ENCODE results near the gene PLCZ1.
"Not testable (repeated sequence)": the region's sequence is repeated elsewhere in the genome, so short reads cannot be mapped to it uniquely, and the experiment has no call there.

Gene PLCZ1

DNA sequence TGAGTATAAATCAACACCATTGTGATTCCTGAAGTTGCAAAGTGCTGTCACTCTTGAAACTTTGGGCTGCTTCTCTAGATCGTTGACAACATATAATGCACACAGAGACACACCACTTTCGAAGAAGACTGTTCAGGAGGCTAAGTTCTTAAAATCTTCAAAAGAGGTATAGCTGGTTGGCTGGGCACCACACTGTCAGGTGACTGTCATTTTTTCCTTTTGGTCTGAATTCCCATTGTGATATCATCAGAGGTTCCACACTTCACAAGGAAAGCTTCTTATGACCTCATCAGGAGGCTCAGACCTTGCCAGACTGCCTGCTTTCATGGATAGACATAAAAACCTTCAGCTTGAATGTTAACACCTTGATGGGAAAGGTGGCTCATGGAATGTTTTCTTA lies at the start of gene PLCZ1, which contains the start of gene CAPZA3:
PLCZ1 (minus strand) TSS at position 194 of the 400 bp plus-strand sequence. CDS start 641 bp downstream, outside the sequence.
CAPZA3 (plus strand) TSS at position 301 of the 400 bp plus-strand sequence. CDS start 150 bp downstream, outside the sequence.
- in situ Hi-C loops (cut with MboI; ENCODE audit: low sequenced_read_pairs): no loop called here
- no peaks in the 10 kb centered on the region for H3K27me3 ChIP-seq (ENCODE audit: low read depth)
- H3K4me3 ChIP-seq: no peak within 1 kb of the TSS
- no peak for DNase-seq (ENCODE audit: low spot score in 2 of 2)
- no peaks in the 10 kb centered on the region for H3K4me1 ChIP-seq
- peaks cover 2% of the 10 kb centered on the region; the same call in 1 of the 2 replicates for H3K9me3 ChIP-seq
- H3K36me3 ChIP-seq (replicated peaks): no peaks in the 10 kb centered on the region

DNA sequence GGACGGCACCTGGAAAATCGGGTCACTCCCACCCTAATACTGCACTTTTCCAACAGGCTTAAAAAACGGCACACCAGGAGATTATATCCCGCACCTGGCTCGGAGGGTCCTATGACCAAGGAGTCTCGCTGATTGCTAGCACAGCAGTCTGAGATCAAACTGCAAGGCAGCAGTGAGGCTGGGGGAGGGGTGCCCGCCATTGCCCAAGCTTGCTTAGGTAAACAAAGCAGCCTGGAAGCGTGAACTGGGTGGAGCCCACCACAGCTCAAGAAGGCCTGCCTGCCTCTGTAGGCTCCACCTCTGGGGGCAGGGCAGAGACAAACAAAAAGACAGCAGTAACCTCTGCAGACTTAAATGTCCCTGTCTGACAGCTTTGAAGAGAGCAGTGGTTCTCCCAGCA lies 47.7 kb upstream of the PLCZ1 start:
- H3K36me3 ChIP-seq (replicated peaks); H3K27me3 ChIP-seq (ENCODE audit: low read depth); H3K9me3 ChIP-seq; H3K4me1 ChIP-seq; H3K4me3 ChIP-seq; in situ Hi-C loops (cut with MboI; ENCODE audit: low sequenced_read_pairs): not testable (repeated sequence)
- DNase-seq (ENCODE audit: low spot score in 2 of 2): peak in 1 of 2 experiments; percentile 13

- no peaks in the 10 kb centered on the region for H3K36me3 ChIP-seq (replicated peaks)
- H3K27me3 ChIP-seq (ENCODE audit: low read depth): no peaks in the 10 kb centered on the region
- H3K4me3 ChIP-seq: no peak overlapping the region
- H3K9me3 ChIP-seq: no peaks in the 10 kb centered on the region; the same call in 1 of the 2 replicates
- no peaks in the 10 kb centered on the region for H3K4me1 ChIP-seq
- in situ Hi-C loops (cut with MboI; ENCODE audit: low sequenced_read_pairs): no loop called here
- DNase-seq (ENCODE audit: low spot score in 2 of 2): no peak
Measured at GRCh38 chr12:18782827-18783226, 45.0 kb upstream of the PLCZ1 start.

DNA sequence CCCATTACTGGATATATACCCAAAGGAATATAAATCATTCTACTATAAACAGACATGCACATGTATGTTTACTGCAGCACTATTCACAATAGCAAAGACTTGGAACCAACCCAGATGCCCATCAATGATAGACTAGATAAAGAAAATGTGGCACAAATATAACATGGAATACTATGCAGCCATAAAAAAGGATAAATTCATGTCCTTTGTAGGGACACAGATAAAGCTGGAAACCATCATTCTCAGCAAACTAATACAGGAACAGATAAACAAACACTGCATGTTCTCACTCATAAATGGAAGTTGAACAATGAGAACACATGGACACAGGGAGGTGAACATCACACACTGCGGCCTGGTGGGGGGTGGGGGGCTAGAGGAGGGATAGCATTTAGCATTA lies 28.7 kb upstream of the PLCZ1 start:
- H3K27me3 ChIP-seq (ENCODE audit: low read depth); H3K4me1 ChIP-seq; in situ Hi-C loops (cut with MboI; ENCODE audit: low sequenced_read_pairs); H3K4me3 ChIP-seq; H3K36me3 ChIP-seq (replicated peaks); H3K9me3 ChIP-seq; DNase-seq (ENCODE audit: low spot score in 2 of 2): not testable (repeated sequence)

DNA sequence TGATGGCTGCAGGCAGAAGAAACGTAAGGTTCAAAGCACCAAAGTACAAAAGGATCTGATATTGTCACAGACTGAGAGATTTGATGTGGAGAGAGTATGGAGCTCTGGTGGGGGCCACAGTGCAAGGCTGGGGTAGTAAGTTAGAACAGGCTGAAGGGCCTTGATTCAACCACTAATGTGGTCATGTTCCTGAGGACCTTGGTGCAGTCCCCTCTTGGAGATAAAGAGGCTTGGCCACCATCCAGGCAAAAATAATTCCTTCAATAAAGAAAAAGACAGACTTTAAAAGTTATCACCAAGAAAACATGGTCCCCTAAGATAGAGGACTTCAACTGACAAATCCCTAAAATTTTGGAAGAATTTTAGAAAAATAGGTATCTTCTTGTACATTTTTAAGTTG lies 17.5 kb upstream of the PLCZ1 start:
- H3K36me3 ChIP-seq (replicated peaks): no peaks in the 10 kb centered on the region
- no peaks in the 10 kb centered on the region for H3K27me3 ChIP-seq (ENCODE audit: low read depth)
- H3K4me1 ChIP-seq: no peaks in the 10 kb centered on the region
- no peak for DNase-seq (ENCODE audit: low spot score in 2 of 2)
- H3K4me3 ChIP-seq: no peak overlapping the region
- no peaks in the 10 kb centered on the region for H3K9me3 ChIP-seq
- in situ Hi-C loops (cut with MboI; ENCODE audit: low sequenced_read_pairs): no loop called here

- in situ Hi-C loops (cut with MboI; ENCODE audit: low sequenced_read_pairs): no loop called here
- Histone ChIP-seq H3K4me1 (no peaks in the 10 kb centered on the region), H3K9me3 (no peaks in the 10 kb centered on the region), H3K36me3 (replicated peaks) (no peaks in the 10 kb centered on the region), H3K4me3 (no peak overlapping the region), H3K27me3 (ENCODE audit: low read depth) (no peaks in the 10 kb centered on the region)
- DNase-seq (ENCODE audit: low spot score in 2 of 2): no peak
Measured at GRCh38 chr12:18754124-18754707, 16.4 kb upstream of the PLCZ1 start.

DNA sequence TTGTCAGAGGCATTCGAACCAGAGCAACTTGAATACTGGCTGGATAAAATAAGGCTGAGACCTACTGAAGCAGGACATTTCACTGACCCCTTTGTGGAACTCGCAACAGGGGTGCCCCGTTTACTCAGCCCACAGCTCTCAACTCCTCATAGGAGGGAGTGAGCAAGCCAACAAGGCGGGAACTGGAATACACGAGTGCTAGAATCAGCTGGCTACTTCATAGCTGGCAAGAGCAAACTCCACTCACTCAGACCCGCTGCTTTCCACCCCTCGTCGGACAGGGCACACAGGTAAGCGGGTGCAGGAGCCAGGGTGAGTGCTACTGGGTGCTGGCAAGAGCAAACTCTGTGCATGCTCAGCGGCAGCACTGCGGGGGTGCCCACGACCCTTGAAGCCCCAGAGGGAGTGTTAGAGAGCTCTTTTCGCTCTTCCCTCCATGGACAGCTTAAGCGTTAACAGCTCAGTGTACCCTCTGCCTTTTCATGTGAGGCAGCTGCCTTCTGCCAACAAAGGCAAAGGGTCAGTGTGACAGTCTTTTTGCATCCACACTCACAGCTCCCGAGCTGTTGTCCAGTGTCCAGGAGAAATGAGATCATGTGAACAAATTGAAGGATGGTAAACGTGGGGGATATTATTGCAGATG lies 15.8 kb upstream of the PLCZ1 start:
- in situ Hi-C loops (cut with MboI; ENCODE audit: low sequenced_read_pairs): no loop called here
- no peaks in the 10 kb centered on the region for H3K9me3 ChIP-seq
- DNase-seq (ENCODE audit: low spot score in 2 of 2): no peak
- H3K4me1 ChIP-seq: no peaks in the 10 kb centered on the region
- no peaks in the 10 kb centered on the region for H3K27me3 ChIP-seq (ENCODE audit: low read depth)
- H3K4me3 ChIP-seq: no peak overlapping the region
- H3K36me3 ChIP-seq (replicated peaks): no peaks in the 10 kb centered on the region

GRCh38 chr12:18752947-18753346 lies 15.1 kb upstream of the PLCZ1 start:
- in situ Hi-C loops (cut with MboI; ENCODE audit: low sequenced_read_pairs): no loop called here
- H3K9me3 ChIP-seq: no peaks in the 10 kb centered on the region
- peaks cover 3% of the 10 kb centered on the region for H3K4me1 ChIP-seq
- DNase-seq (ENCODE audit: low spot score in 2 of 2): no peak
- H3K4me3 ChIP-seq: no peak overlapping the region
- no peaks in the 10 kb centered on the region for H3K36me3 ChIP-seq (replicated peaks)
- H3K27me3 ChIP-seq (ENCODE audit: low read depth): no peaks in the 10 kb centered on the region

DNA sequence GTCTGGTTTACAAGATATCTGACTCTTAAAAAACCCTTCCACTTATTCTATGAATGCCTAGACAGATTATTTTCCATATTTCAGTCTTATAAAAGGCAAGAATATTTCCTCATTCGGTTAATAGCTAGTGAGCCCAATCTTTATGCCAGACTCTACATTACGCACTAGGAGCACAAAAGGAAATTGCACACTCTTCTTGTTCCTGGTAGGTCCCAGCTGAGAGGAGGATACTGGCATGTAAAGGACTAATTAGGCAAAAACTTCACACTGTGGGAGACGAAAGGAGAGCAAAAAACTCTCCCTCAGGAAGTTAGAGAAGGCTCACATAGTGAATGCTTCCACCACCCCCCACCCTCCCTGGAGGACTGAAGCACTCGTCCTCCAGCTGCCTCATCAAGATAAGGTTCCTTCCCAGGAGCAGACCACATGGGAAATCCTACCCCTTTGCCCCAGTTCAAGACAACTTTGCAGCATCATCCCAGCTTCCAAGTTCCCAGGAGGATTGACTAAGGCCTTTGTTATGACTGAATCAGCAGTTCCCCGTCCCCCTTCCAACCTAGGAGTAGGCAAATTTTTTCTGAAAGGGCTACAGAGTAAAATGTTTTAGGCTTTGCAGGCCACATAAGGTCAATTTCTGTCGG lies 14.6 kb upstream of the PLCZ1 start:
- H3K4me3 ChIP-seq: no peak overlapping the region
- H3K27me3 ChIP-seq (ENCODE audit: low read depth): no peaks in the 10 kb centered on the region
- in situ Hi-C loops (cut with MboI; ENCODE audit: low sequenced_read_pairs): no loop called here
- peaks cover 9% of the 10 kb centered on the region for H3K4me1 ChIP-seq
- peak in 1 of 2 experiments; percentile 11 for DNase-seq (ENCODE audit: low spot score in 2 of 2)
- H3K9me3 ChIP-seq: no peaks in the 10 kb centered on the region
- H3K36me3 ChIP-seq (replicated peaks): no peaks in the 10 kb centered on the region

DNA sequence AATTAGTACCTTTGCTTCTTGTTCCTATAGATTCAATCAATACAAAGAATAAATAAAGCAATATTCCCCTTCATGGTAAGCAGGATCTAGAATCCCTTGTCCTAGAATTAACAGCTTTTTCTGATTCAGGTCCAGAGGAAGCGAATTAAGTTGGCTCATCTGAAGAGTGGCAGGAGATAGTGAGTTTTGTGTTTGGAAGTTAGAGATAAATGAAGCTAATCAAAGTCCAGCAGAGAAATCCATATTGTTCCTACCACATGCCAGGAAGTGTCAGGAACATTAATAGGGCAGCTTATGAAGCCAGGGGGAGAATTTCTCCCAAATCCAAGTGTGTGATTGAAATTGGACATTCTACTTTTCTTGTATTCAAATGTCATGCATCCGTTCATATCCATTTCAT lies 14.1 kb upstream of the PLCZ1 start:
- DNase-seq (ENCODE audit: low spot score in 2 of 2): no peak
- Histone ChIP-seq H3K4me3 (no peak overlapping the region), H3K4me1 (peaks cover 9% of the 10 kb centered on the region), H3K9me3 (no peaks in the 10 kb centered on the region), H3K27me3 (ENCODE audit: low read depth) (no peaks in the 10 kb centered on the region), H3K36me3 (replicated peaks) (no peaks in the 10 kb centered on the region)
- in situ Hi-C loops (cut with MboI; ENCODE audit: low sequenced_read_pairs): no loop called here

GRCh38 chr12:18750085-18750484 lies 12.3 kb upstream of the PLCZ1 start:
- in situ Hi-C loops (cut with MboI; ENCODE audit: low sequenced_read_pairs): no loop called here
- H3K4me3 ChIP-seq: no peak overlapping the region
- H3K4me1 ChIP-seq: peaks cover 9% of the 10 kb centered on the region
- no peaks in the 10 kb centered on the region for H3K36me3 ChIP-seq (replicated peaks)
- no peaks in the 10 kb centered on the region for H3K27me3 ChIP-seq (ENCODE audit: low read depth)
- H3K9me3 ChIP-seq: no peaks in the 10 kb centered on the region
- DNase-seq (ENCODE audit: low spot score in 2 of 2): no peak

- DNase-seq (ENCODE audit: low spot score in 2 of 2): no peak
- H3K36me3 ChIP-seq (replicated peaks): no peaks in the 10 kb centered on the region
- H3K27me3 ChIP-seq (ENCODE audit: low read depth): no peaks in the 10 kb centered on the region
- H3K4me3 ChIP-seq: no peak overlapping the region
- no peaks in the 10 kb centered on the region for H3K9me3 ChIP-seq
- peaks cover 9% of the 10 kb centered on the region for H3K4me1 ChIP-seq
- in situ Hi-C loops (cut with MboI; ENCODE audit: low sequenced_read_pairs): no loop called here
Measured at GRCh38 chr12:18749386-18749957, 11.7 kb upstream of the PLCZ1 start.

DNA sequence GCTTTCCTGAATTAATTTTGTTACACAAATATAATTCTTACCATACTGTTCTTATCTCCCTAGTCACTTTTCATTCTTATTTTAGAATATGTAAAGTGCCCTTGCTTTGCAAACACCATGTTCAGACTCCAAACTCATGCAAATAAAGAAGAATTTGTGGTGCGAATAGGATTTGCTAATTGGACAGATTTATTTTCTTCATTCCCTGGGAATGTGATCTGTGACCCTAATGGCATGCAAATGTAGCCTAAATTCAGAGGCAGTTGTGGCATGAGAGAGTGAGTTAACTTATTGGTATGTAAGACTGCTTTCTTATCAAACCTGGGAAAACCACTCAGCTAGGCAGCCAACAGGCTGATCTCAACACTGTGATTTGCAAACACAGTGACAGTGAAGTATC lies 10.1 kb upstream of the PLCZ1 start:
- peak; percentile 17 to 33 for DNase-seq (ENCODE audit: low spot score in 2 of 2)
- Histone ChIP-seq H3K4me1 (peaks cover 9% of the 10 kb centered on the region), H3K9me3 (no peaks in the 10 kb centered on the region), H3K27me3 (ENCODE audit: low read depth) (no peaks in the 10 kb centered on the region), H3K36me3 (replicated peaks) (no peaks in the 10 kb centered on the region), H3K4me3 (no peak overlapping the region)
- in situ Hi-C loops (cut with MboI; ENCODE audit: low sequenced_read_pairs): no loop called here

DNA sequence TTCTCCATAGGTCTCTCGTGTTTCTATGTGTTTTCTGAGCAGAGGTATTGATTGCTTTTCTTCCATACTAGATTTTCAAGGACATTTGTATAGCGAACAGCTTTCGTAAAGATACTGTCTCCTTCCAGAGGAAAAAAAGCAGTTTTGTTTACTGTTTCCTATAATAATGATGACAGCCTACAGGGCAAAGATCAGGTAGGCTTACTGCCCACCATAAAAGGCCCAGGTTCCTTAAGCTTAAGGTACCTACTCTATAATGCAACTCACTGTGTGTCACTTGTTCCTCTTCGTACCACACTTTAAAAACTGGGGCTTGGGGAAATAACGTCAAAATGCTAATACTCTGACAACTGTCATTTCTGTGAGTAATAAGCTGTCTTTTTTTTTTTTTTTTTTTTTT lies 6.7 kb downstream of the PLCZ1 start:
- H3K27me3 ChIP-seq (ENCODE audit: low read depth): no peaks in the 10 kb centered on the region
- no peaks in the 10 kb centered on the region for H3K36me3 ChIP-seq (replicated peaks)
- in situ Hi-C loops (cut with MboI; ENCODE audit: low sequenced_read_pairs): no loop called here
- no peak for DNase-seq (ENCODE audit: low spot score in 2 of 2)
- no peaks in the 10 kb centered on the region; the same call in 1 of the 2 replicates for H3K9me3 ChIP-seq
- no peaks in the 10 kb centered on the region for H3K4me1 ChIP-seq
- H3K4me3 ChIP-seq: no peak overlapping the region

All from HAP-1 (cell line).